ENCODE measurements around the gene C4BPA.

C4BPA gene

GRCh38 chr1:207103892-207104373 is at the start of gene C4BPA:
C4BPA (plus strand) TSS chr1:207104233; CDS start chr1:207113026, 8,793 bp downstream.
- in situ Hi-C loops (cut with MboI; ENCODE audit: low sequenced_read_pairs) = no loop called here

- in situ Hi-C loops (cut with MboI; ENCODE audit: low sequenced_read_pairs) = no loop called here
Measured at GRCh38 chr1:207054491-207054890, 49.5 kb upstream of the C4BPA start.

GRCh38 chr1:207055386-207056001 is 48.5 kb upstream of the C4BPA start:
- in situ Hi-C loops (cut with MboI; ENCODE audit: low sequenced_read_pairs) = no loop called here

- in situ Hi-C loops (cut with MboI; ENCODE audit: low sequenced_read_pairs) = no loop called here
Measured at GRCh38 chr1:207056673-207057072, 47.4 kb upstream of the C4BPA start.

- in situ Hi-C loops (cut with MboI; ENCODE audit: low sequenced_read_pairs) = no loop called here
Measured at GRCh38 chr1:207058252-207058651, 45.8 kb upstream of the C4BPA start.

- in situ Hi-C loops (cut with MboI; ENCODE audit: low sequenced_read_pairs) = no loop called here
Measured at GRCh38 chr1:207058878-207059867, 44.9 kb upstream of the C4BPA start.

GRCh38 chr1:207059881-207060280 is 44.2 kb upstream of the C4BPA start:
- in situ Hi-C loops (cut with MboI; ENCODE audit: low sequenced_read_pairs) = no loop called here

GRCh38 chr1:207060596-207060995 is 43.4 kb upstream of the C4BPA start:
- in situ Hi-C loops (cut with MboI; ENCODE audit: low sequenced_read_pairs) = no loop called here

GRCh38 chr1:207062058-207062457 is 42.0 kb upstream of the C4BPA start:
- in situ Hi-C loops (cut with MboI; ENCODE audit: low sequenced_read_pairs) = no loop called here

GRCh38 chr1:207063014-207063413 is 41.0 kb upstream of the C4BPA start:
- in situ Hi-C loops (cut with MboI; ENCODE audit: low sequenced_read_pairs) = no loop called here

GRCh38 chr1:207064561-207064960 is 39.5 kb upstream of the C4BPA start:
- in situ Hi-C loops (cut with MboI; ENCODE audit: low sequenced_read_pairs) = no loop called here

- in situ Hi-C loops (cut with MboI; ENCODE audit: low sequenced_read_pairs) = no loop called here
Measured at GRCh38 chr1:207067185-207067584, 36.8 kb upstream of the C4BPA start.

GRCh38 chr1:207067665-207068064 is 36.4 kb upstream of the C4BPA start:
- in situ Hi-C loops (cut with MboI; ENCODE audit: low sequenced_read_pairs) = no loop called here

- in situ Hi-C loops (cut with MboI; ENCODE audit: low sequenced_read_pairs) = no loop called here
Measured at GRCh38 chr1:207069061-207069460, 35.0 kb upstream of the C4BPA start.

- in situ Hi-C loops (cut with MboI; ENCODE audit: low sequenced_read_pairs) = no loop called here
Measured at GRCh38 chr1:207069858-207070506, 34.1 kb upstream of the C4BPA start.

- in situ Hi-C loops (cut with MboI; ENCODE audit: low sequenced_read_pairs) = no loop called here
Measured at GRCh38 chr1:207070811-207071210, 33.2 kb upstream of the C4BPA start.

GRCh38 chr1:207071426-207071825 is 32.6 kb upstream of the C4BPA start:
- in situ Hi-C loops (cut with MboI; ENCODE audit: low sequenced_read_pairs) = no loop called here

GRCh38 chr1:207072233-207072632 is 31.8 kb upstream of the C4BPA start:
- in situ Hi-C loops (cut with MboI; ENCODE audit: low sequenced_read_pairs) = no loop called here

- in situ Hi-C loops (cut with MboI; ENCODE audit: low sequenced_read_pairs) = no loop called here
Measured at GRCh38 chr1:207073906-207074820, 29.9 kb upstream of the C4BPA start.

GRCh38 chr1:207076181-207076955 is 27.7 kb upstream of the C4BPA start:
- in situ Hi-C loops (cut with MboI; ENCODE audit: low sequenced_read_pairs) = no loop called here

All from HL-60/S4 treated with retinoic acid at 250 ng/mL for 4 days and 3 days (cell line).